NCI-H2107 treated with DMSO at 0.1 percent for 48 hours (cell line): ENCODE results near the gene LYVE1.

Experiments
- DNase-seq: peaks from one replicate; lab custom pipeline; 2025; ENCODE audit not compliant: unreplicated experiment; lab: John Stamatoyannopoulos, UW

The LYVE1 gene

GRCh38 chr11:10526974-10527918 is 41.2 kb downstream of the LYVE1 start:
- no peak for DNase-seq

DNA sequence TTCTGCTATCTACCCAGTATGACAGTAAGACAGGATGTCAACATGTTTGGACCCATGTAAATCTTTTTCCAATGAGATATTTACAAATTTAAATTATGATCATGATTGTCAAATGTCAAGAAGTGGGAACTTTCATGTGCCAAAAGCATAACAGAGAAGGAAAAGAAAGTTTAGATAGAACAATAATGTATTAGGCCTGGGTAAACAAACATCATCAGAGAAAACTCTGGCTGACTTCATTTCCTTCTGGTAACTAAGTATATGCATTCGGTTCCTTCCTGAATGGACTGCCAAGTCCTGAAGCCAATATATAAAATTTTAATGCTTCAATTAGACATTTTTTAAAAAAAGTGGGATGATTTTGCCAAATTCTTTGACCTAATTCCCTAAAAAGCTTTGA is 44.0 kb downstream of the LYVE1 start:
- DNase-seq = no peak

DNA sequence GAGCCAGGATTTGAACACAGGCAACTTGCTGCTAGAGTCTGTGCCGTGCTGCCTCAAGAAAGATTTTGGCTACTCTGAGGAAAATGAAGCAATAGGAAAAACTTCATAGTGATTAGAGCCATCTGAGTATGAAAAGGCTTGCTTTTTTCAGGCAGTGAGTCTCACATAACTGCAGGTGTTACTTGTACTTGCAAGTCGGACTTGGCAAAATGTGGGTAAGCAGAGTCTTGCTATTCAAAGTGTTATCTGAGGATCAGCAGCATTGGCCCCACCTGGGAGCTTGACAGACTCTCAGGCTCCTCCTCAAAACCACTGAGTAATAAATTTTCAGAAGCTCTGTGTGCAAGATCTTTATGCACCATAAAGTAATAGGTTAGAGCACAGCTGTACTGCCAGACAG is 45.5 kb downstream of the LYVE1 start:
- DNase-seq = no peak

DNA sequence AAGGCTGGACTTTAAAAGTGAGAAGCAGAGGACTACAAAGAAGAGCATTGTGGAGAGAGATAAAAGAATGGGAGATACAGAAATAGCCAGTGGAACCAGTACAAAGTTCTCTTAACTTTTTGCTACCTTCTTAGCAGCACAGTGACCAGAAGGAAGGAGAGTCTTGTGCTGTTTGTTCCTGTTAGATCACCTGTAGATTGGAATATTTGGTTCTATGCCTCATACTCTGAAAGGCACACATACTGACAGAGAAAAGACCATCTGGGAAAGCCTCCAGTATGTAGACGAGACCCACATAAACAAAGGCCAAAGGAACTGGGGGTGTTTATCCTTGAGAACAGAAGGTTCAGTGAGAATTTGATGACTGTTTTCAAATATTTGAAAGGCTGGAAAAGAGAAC is 46.2 kb downstream of the LYVE1 start:
- DNase-seq = no peak

DNA sequence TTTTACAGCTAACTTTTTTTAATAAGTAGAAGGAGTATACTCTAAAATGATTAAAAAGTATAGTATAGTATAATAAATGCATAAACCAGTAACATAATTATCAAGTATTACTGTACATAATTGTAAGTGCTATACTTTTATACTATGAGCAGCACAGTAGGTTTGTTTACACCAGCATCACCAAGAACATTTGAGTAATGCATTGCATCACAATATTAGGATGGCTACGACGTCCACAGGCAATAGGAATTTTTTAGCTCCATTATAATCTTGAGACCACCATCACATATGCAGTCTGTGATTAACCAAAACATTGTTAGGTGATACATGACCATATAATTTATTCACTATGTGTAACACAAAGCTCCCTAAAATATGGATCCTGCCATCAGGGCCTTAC is 47.9 kb downstream of the LYVE1 start:
- no peak for DNase-seq

- no peak for DNase-seq
Measured at GRCh38 chr11:10519630-10520029, 48.8 kb downstream of the LYVE1 start.

- no peak for DNase-seq
Measured at GRCh38 chr11:10518891-10519290, 49.6 kb downstream of the LYVE1 start.

DNA sequence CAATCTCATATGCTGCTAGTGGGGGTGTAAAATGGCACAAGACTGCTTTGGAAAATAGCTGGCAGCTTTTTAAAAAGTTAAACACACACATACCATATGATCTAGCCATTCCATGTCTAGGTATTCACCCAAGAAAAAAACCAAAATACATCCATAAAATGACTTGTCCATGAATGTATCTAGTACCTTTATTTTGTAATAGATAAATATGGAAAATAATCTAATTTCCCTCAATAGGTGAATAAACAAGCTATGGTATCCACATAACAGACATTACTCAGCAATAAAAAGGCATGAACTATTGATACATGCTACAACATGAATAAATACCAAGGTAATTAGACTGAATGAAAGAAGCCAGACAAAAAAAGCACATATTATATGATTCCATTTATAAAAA is 50.3 kb downstream of the LYVE1 start:
- no peak for DNase-seq

GRCh38 chr11:10515418-10515817 is 53.0 kb downstream of the LYVE1 start:
- no peak for DNase-seq

DNA sequence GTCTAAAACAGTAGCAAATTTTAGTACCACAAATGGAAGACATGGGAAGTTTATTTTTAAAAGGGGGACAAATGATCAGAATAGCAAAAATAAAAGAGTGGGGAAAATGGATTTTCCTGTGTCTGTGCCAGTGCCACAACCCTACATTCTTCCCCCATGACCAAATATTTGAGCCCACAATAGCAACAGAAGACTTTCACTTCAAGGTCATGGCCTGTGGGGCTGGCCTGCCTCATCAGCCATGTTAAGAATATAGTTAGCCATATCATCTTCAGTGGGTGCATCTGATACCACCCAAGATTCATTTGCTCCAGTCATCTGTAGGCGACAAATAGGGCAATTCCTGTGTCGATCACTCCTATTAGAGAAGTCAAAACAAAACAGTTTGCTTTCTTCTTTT is 53.8 kb downstream of the LYVE1 start:
- DNase-seq = no peak

DNA sequence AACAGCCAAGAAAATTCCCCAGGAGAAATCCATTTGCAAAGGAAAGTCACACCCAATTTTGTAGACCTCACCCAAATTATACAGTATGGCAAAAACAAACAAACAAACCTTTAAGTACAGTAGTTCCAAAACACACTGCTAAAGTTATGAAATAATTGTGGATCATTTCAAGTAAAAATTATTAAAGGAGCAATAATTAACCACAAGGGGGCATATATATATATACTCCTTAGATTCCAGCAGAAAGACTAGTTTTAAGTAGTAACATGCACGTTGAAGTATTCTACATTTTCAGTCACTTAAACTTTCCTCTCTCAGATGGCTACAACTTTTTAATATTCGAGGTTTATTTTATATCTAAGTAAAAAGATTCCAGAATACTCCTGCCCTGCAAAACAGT is 54.3 kb downstream of the LYVE1 start:
- no peak for DNase-seq

DNA sequence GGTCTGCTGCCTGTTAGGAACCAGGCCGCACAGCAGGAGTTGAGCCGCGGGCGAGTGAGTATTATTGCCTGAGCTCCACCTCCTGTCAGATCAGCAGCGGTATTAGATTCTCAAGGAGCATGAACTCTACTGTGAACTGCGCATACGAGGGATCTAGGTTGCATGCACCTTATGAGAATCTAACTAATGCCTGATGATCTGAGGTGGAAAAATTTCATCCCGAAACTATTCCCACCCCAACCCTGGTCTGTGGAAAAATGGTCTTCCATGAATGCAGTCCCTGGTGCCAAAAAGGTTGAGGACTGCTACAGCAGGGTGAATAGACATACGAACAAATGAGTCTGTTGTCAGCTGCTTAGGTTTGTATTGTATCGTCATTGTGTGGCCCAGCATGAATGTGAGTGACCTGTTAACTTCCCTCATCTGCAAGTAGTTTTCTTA is 57.3 kb downstream of the LYVE1 start:
- DNase-seq = no peak
